ENCODE results near the gene GABRB3.

The GABRB3 gene

DNA sequence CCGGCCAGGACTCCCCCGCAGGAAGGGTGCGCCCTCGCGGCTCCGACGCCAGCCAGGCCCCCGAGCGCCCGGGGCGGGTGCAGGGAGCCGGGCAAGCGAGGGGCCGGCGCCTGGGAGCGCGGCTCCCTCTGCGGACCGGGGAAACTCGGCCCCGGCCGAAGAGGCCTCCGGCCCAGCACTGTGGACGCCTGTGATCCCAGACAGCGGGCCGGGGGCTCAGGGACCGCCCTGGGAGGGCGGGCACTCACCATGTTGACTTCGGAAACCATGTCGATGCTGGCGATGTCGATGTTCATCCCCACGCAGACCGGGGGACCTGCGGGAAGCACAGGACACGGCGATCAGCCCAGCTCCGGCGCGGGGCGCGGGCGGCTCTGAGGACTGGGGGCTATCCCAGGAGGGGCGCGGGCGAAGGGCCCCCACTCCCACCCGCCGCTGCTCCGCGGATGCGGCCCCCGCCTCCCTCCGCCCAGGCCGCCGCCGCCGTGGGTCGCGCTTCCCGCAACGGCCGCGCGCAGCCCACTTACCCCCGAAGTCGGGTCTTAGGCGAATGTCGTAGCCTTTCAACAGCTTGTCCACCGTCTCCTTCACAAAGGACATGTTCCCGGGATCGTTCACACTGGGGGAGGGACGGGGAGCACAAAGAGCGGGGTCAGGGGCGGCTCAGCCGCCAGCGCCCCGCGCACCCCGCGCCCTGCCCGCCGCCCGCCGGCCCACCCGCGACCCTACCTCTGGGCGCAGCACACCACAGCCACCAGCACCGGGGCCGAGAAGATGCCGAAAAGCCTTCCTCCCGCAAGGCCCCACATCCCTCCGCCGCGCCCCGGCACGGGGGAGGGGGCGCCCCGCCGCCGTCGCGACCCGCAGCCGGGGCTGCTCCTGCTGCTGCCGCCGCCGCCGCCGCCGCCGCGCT is at the start of gene GABRB3:
Gene GABRB3 (minus strand): TSS at position 913 of the 913 bp plus-strand sequence.
- H3K9ac ChIP-seq (ENCODE audit: low read depth, low read length): peak within 1 kb of the TSS; percentile 68; the same call in 1 of the 2 replicates
- H3K9me3 ChIP-seq (ENCODE audit: insufficient read depth, low read depth, low read length): no peaks in the 10 kb centered on the region
- H3K27me3 ChIP-seq (ENCODE audit: insufficient read depth, low read length): no peaks in the 10 kb centered on the region
- peaks cover 42% of the 10 kb centered on the region for H3K4me1 ChIP-seq (ENCODE audit: insufficient read depth, low read length)
- peak within 1 kb of the TSS; percentile 68 for H3K4me3 ChIP-seq (ENCODE audit: low read length)
- peaks cover 17% of the 10 kb centered on the region; the same call in 1 of the 2 replicates for H3K36me3 ChIP-seq (ENCODE audit: insufficient read depth, low read depth, low read length)
- no peak within 1 kb of the TSS for H3K27ac ChIP-seq (ENCODE audit: low read length)

DNA sequence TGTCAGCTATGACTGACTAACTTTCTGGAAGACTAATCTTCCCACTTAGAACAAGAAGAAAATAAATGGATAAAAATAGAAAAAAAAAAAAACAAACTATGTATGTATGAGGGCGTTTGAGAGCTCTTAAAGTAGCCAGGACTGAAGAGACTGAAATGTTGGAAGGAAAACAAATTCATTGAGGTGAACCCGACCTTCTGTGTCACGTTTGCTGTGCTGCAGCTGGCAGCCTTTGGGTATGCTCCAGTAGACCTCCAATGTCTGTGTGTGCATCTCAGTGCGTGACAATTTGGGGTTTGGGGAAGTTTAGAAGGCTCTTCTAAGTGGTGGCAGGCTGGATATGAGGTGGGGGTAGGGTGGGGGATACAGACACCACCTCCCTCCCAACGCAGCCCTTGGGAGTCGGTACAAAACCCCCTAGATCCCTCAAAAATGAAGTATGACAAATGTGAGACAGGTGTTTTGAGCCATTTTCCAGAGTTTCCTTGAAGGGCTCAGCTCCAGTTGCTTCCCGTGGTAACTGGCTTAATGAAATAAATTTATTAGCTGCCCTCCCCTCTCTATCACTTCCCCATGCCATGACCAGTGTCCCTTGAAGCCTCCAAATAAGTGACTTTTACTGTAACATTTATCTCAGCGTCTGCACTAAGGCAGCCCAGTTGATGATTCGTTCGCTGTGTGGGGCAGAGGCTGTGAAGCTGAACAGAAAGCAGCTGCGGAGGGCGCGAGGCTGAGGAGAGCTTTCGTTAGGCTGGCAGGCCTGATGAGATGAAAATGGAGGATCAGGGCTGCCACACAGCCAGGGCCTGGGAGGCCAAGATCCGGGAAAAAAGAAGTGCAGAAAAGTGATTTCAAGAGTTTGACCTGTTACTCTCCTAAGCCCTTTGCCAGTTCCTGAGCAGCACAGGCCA is 34.9 kb upstream of the GABRB3 start:
- H3K9ac ChIP-seq (ENCODE audit: low read depth, low read length): no peak overlapping the region
- no peaks in the 10 kb centered on the region for H3K4me1 ChIP-seq (ENCODE audit: insufficient read depth, low read length)
- H3K4me3 ChIP-seq (ENCODE audit: low read length): no peak overlapping the region
- no peaks in the 10 kb centered on the region for H3K36me3 ChIP-seq (ENCODE audit: insufficient read depth, low read depth, low read length)
- no peaks in the 10 kb centered on the region for H3K27me3 ChIP-seq (ENCODE audit: insufficient read depth, low read length)
- peaks cover 4% of the 10 kb centered on the region; the same call in 1 of the 2 replicates for H3K9me3 ChIP-seq (ENCODE audit: insufficient read depth, low read depth, low read length)
- no peak overlapping the region for H3K27ac ChIP-seq (ENCODE audit: low read length)

DNA sequence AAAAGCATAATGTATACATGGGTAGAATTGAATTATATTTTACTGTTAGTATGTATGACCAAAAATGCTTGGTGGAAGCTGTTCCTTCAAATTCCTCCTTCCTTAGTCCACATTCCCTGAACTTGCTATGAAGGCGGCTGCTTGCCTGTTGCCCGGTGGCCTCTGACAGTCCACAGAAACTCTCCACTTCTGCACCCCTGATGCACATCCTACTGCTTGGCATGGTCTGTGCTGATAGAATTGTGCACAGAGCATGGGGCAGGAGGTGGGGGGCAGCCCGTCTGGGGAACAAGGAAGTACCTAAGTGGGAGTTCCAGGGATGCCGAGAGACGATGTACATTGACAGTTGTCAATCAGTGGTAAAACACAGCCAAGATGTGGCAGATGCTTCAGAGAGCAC is 33.7 kb upstream of the GABRB3 start:
- Histone ChIP-seq H3K36me3 (ENCODE audit: insufficient read depth, low read depth, low read length) (no peaks in the 10 kb centered on the region), H3K4me1 (ENCODE audit: insufficient read depth, low read length) (no peaks in the 10 kb centered on the region), H3K27me3 (ENCODE audit: insufficient read depth, low read length) (no peaks in the 10 kb centered on the region), H3K9me3 (ENCODE audit: insufficient read depth, low read depth, low read length) (peaks cover 4% of the 10 kb centered on the region; the same call in 1 of the 2 replicates), H3K9ac (ENCODE audit: low read depth, low read length) (no peak overlapping the region), H3K27ac (ENCODE audit: low read length) (no peak overlapping the region), H3K4me3 (ENCODE audit: low read length) (no peak overlapping the region)

DNA sequence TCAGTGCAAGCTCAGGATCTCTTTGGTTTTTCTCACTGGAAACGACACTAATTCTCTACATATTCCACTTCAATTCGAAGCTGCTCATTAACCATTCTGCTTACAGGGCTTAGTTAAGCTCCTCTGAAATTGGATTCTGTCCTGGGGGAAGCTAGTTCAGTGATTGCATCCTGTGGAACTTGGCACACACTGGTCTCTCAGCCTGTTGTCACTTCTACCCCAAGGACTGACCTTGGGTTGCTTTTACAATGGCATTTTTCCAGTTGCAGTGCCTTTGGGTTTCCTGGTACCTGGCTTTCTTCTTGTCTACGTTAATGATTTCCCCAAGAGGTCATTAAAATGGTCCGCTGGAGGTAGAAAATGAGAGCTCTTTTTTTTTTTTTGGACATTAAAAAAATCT is 33.3 kb upstream of the GABRB3 start:
- peaks cover 4% of the 10 kb centered on the region; the same call in 1 of the 2 replicates for H3K9me3 ChIP-seq (ENCODE audit: insufficient read depth, low read depth, low read length)
- no peaks in the 10 kb centered on the region for H3K27me3 ChIP-seq (ENCODE audit: insufficient read depth, low read length)
- no peaks in the 10 kb centered on the region for H3K36me3 ChIP-seq (ENCODE audit: insufficient read depth, low read depth, low read length)
- no peak overlapping the region for H3K4me3 ChIP-seq (ENCODE audit: low read length)
- no peaks in the 10 kb centered on the region for H3K4me1 ChIP-seq (ENCODE audit: insufficient read depth, low read length)
- no peak overlapping the region for H3K27ac ChIP-seq (ENCODE audit: low read length)
- H3K9ac ChIP-seq (ENCODE audit: low read depth, low read length): no peak overlapping the region

DNA sequence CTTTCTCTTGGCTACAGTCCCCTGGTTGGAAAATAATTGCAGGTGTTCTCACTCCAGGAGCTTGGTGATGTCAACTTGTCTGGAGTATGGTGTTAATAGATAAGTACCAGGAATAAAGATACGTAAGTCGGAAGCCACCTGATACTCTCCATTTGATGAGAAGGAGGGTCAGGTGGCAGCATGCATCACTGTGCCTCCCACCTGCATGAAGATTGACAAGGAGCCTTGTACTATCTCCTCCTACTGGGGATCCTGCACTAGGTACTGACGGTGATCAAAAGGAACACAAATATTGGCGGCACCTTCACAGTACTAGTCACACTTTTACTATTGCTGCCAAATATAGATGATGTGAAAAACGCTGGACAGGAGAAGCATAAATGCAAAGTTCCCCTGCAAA is 32.6 kb upstream of the GABRB3 start:
- no peaks in the 10 kb centered on the region for H3K27me3 ChIP-seq (ENCODE audit: insufficient read depth, low read length)
- peaks cover 4% of the 10 kb centered on the region; the same call in 1 of the 2 replicates for H3K9me3 ChIP-seq (ENCODE audit: insufficient read depth, low read depth, low read length)
- H3K4me3 ChIP-seq (ENCODE audit: low read length): no peak overlapping the region
- no peak overlapping the region for H3K9ac ChIP-seq (ENCODE audit: low read depth, low read length)
- no peaks in the 10 kb centered on the region for H3K36me3 ChIP-seq (ENCODE audit: insufficient read depth, low read depth, low read length)
- H3K27ac ChIP-seq (ENCODE audit: low read length): no peak overlapping the region
- no peaks in the 10 kb centered on the region for H3K4me1 ChIP-seq (ENCODE audit: insufficient read depth, low read length)

DNA sequence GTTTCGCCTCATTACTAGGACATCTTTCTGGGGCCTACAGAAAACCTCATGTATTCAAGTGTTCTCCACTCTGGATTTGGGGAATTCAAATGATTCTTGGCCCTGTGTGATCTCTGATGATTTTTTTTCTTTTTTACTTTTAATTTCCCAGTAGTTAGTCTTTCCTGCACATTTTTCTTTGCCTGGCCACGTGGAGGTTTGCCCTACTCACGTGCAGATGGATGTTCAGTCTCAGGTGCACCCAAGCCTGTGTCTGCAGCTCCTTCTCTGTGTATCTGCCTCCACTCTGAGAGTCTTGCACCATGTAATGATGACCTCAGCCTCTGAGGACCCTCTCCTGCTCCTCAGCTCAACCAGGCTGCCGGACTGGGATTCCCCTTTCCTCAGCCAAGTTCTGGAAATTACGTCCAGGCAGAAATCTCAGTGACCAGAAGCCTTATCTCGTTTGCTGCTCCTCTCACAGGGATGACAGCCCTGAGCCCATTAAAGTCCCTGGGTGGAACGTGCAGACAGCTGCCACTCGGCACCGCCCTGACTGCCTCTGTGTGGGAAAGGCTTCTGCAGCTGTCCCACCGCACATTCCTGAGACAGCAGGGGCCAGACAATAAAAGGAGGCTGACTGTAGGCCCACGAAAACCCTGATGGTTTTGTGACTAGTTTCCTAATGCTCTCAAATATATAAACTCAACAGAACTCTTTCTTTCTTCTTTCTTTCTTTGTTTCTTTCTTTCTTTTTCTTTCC is 31.4 kb upstream of the GABRB3 start:
- Histone ChIP-seq H3K27me3 (ENCODE audit: insufficient read depth, low read length) (no peaks in the 10 kb centered on the region), H3K9ac (ENCODE audit: low read depth, low read length) (no peak overlapping the region), H3K9me3 (ENCODE audit: insufficient read depth, low read depth, low read length) (peaks cover 4% of the 10 kb centered on the region; the same call in 1 of the 2 replicates), H3K4me1 (ENCODE audit: insufficient read depth, low read length) (no peaks in the 10 kb centered on the region), H3K27ac (ENCODE audit: low read length) (no peak overlapping the region), H3K4me3 (ENCODE audit: low read length) (no peak overlapping the region), H3K36me3 (ENCODE audit: insufficient read depth, low read depth, low read length) (no peaks in the 10 kb centered on the region)

DNA sequence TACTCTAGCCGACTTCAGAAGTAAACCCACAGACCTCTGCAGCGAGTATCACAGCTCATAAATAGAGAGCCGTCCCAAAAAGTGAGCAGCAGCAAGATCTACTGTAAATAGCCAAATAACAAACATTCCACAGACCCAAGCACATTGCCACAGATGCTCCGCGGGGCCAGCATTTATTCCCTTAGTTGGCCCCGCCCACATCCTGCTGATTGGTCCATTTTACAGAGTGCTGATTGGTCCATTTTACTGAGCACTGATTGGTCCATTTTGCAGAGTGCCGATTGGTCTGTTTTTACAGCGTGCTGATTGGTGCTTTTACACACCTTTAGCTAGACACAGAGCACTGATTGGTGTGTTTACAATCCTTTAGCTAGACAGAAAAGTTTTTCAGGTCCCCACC is 17.3 kb upstream of the GABRB3 start:
- H3K9me3 ChIP-seq (ENCODE audit: insufficient read depth, low read depth, low read length): peaks cover 7% of the 10 kb centered on the region; the same call in 1 of the 2 replicates
- H3K27ac ChIP-seq (ENCODE audit: low read length): no peak overlapping the region
- H3K4me3 ChIP-seq (ENCODE audit: low read length): no peak overlapping the region

DNA sequence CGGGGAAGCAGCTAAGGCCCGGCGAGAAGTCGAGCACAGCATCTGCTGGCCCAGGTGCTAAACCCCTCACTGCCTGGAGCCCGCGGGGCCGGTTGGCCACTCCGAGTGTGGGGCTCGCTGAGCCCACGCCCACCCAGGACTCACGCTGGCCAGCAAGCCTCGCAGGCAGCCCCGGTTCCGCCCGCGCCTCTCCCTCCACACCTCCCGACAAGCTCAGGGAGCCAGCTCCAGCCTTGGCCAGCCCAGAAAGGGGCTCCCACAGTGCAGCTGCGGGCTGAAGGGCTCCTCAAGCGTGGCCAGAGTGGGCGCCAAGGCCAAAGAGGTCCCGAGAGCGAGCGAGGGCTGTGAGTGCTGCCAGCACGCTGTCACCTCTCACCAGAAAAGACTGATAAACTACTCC is 8.9 kb upstream of the GABRB3 start:
- Histone ChIP-seq H3K9me3 (ENCODE audit: insufficient read depth, low read depth, low read length) (no peaks in the 10 kb centered on the region), H3K4me1 (ENCODE audit: insufficient read depth, low read length) (no peaks in the 10 kb centered on the region; the same call in 1 of the 2 replicates), H3K9ac (ENCODE audit: low read depth, low read length) (no peak overlapping the region), H3K36me3 (ENCODE audit: insufficient read depth, low read depth, low read length) (no peaks in the 10 kb centered on the region), H3K27ac (ENCODE audit: low read length) (no peak overlapping the region), H3K4me3 (ENCODE audit: low read length) (no peak overlapping the region), H3K27me3 (ENCODE audit: insufficient read depth, low read length) (no peaks in the 10 kb centered on the region)

More for the DNA sequence above, 17.3 kb upstream of the GABRB3 start:
- Histone ChIP-seq H3K9ac (ENCODE audit: low read depth, low read length) (no peak overlapping the region), H3K4me1 (ENCODE audit: insufficient read depth, low read length) (no peaks in the 10 kb centered on the region), H3K36me3 (ENCODE audit: insufficient read depth, low read depth, low read length) (no peaks in the 10 kb centered on the region), H3K27me3 (ENCODE audit: insufficient read depth, low read length) (no peaks in the 10 kb centered on the region)

DNA sequence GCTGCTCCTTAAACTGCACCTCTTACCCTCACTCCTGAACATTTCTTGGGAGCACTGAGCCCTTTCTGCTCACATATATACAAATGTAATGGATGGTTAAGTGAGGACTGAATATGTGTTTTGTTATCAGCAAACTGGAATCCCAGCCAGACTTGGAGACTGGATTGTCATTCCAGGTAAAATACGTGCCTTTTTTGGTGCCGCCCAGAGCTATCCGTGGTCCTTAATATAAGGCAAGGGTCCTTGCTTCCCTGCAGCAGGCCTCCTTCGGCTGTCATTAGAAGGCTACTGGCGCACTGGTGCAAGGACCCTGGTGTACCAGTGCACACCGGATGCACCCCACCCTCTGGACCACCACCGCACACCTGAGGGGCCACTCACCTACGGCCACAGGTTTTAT is 1.1 kb upstream of the GABRB3 start:
- Histone ChIP-seq H3K27me3 (ENCODE audit: insufficient read depth, low read length) (no peaks in the 10 kb centered on the region), H3K4me1 (ENCODE audit: insufficient read depth, low read length) (peaks cover 27% of the 10 kb centered on the region), H3K36me3 (ENCODE audit: insufficient read depth, low read depth, low read length) (peaks cover 14% of the 10 kb centered on the region; the same call in 1 of the 2 replicates), H3K9me3 (ENCODE audit: insufficient read depth, low read depth, low read length) (no peaks in the 10 kb centered on the region), H3K27ac (ENCODE audit: low read length) (no peak overlapping the region), H3K4me3 (ENCODE audit: low read length) (peak overlapping the region; percentile 68), H3K9ac (ENCODE audit: low read depth, low read length) (peak overlapping the region; percentile 64; the same call in 1 of the 2 replicates)

DNA sequence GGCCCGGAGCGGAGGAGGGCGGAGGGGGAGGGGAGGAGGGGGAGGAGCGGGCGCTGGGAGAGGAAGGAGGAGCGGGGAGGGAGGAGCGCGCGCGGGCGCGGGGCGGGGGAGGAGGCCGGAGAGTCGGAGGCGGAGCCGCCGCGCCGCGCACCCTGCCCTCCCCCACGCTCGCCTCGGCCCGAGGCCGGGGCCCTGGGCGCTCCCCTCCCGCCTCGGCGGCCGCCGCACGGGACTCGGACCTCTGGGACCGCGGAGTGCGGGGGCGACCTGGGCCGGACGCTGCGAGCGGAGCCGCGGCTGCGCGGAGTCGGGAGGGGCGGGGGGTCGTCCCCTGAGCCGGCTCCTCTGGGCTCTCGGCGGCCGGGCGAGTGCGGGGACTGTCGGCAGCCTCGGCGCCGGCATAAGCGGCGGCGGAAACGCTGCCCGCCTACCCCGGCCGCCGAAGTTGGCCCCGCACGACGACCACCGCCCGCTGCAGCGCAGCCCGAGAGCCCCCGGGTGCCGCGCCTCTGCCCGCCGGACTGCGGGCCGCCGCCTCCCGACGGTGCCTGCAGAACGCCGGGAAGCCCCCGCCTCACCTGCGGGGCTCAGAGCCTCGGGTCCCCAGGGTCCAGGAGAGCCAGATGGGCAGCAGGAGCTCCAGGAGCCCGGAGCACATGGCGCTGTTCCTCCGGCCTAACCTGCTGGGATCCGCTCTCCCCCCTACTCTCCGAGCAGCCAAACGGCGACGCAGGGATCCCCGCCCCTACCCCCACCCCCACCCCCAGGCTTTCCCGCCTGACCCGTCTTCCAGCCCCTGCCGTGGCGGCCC is 406 bp upstream of the GABRB3 start:
- Histone ChIP-seq H3K9me3 (ENCODE audit: insufficient read depth, low read depth, low read length) (no peaks in the 10 kb centered on the region), H3K27me3 (ENCODE audit: insufficient read depth, low read length) (no peaks in the 10 kb centered on the region), H3K36me3 (ENCODE audit: insufficient read depth, low read depth, low read length) (peaks cover 17% of the 10 kb centered on the region; the same call in 1 of the 2 replicates), H3K9ac (ENCODE audit: low read depth, low read length) (peak overlapping the region; percentile 68; the same call in 1 of the 2 replicates), H3K4me1 (ENCODE audit: insufficient read depth, low read length) (peaks cover 34% of the 10 kb centered on the region), H3K27ac (ENCODE audit: low read length) (no peak overlapping the region), H3K4me3 (ENCODE audit: low read length) (peak overlapping the region; percentile 68)

Data from iPS-20b (cell line).